HPDE6-E6E7 (cell line): ENCODE data around the gene RECQL5.
A peak's percentile ranks its signal among the peaks of the same experiment; 100 is the strongest.

Experiments used
- DNase-seq: peaks from one replicate; pipeline ENCODE4 v3.0.0; 2011; ENCODE audit warnings: missing footprints; ENCODE audit errors: extremely low spot score

Gene RECQL5

GRCh38 chr17:75688209-75688825 lies 21.4 kb upstream of the RECQL5 start:
- no peak for DNase-seq

GRCh38 chr17:75685499-75685898 lies 18.5 kb upstream of the RECQL5 start:
- DNase-seq: no peak

- peak; percentile 88 for DNase-seq
These were observed 18.0 kb upstream of the RECQL5 start for GRCh38 chr17:75684924-75685323.

- DNase-seq: no peak
These were observed 17.3 kb upstream of the RECQL5 start for GRCh38 chr17:75684249-75684648.

GRCh38 chr17:75683583-75683982 lies 16.6 kb upstream of the RECQL5 start:
- DNase-seq: peak; percentile 89

GRCh38 chr17:75681289-75681688 lies 14.3 kb upstream of the RECQL5 start:
- no peak for DNase-seq

GRCh38 chr17:75680431-75680830 lies 13.5 kb upstream of the RECQL5 start:
- no peak for DNase-seq

GRCh38 chr17:75679706-75680211 lies 12.8 kb upstream of the RECQL5 start:
- peak; percentile 61 for DNase-seq

- no peak for DNase-seq
These were observed 9.5 kb upstream of the RECQL5 start for GRCh38 chr17:75676461-75676860.

GRCh38 chr17:75673487-75673886 lies 6.5 kb upstream of the RECQL5 start:
- no peak for DNase-seq

GRCh38 chr17:75672011-75672410 lies 5.1 kb upstream of the RECQL5 start:
- no peak for DNase-seq

GRCh38 chr17:75670868-75671267 lies 3.9 kb upstream of the RECQL5 start:
- DNase-seq: no peak

- DNase-seq: no peak
These were observed 1.5 kb upstream of the RECQL5 start for GRCh38 chr17:75668489-75668888.

GRCh38 chr17:75667825-75668224 lies 871 bp upstream of the RECQL5 start:
- DNase-seq: no peak

GRCh38 chr17:75665981-75666380 lies 973 bp downstream of the RECQL5 start:
- no peak for DNase-seq

GRCh38 chr17:75664099-75664549 lies 2.8 kb downstream of the RECQL5 start:
- DNase-seq: no peak

GRCh38 chr17:75662511-75662910 lies 4.4 kb downstream of the RECQL5 start:
- no peak for DNase-seq

GRCh38 chr17:75661531-75661930 lies 5.4 kb downstream of the RECQL5 start:
- DNase-seq: no peak

GRCh38 chr17:75658237-75658636 lies 8.7 kb downstream of the RECQL5 start:
- DNase-seq: no peak

GRCh38 chr17:75654176-75654575 lies 12.8 kb downstream of the RECQL5 start:
- no peak for DNase-seq

- DNase-seq: no peak
These were observed 13.9 kb downstream of the RECQL5 start for GRCh38 chr17:75652934-75653549.

- no peak for DNase-seq
These were observed 14.6 kb downstream of the RECQL5 start for GRCh38 chr17:75652341-75652740.

- no peak for DNase-seq
These were observed 16.1 kb downstream of the RECQL5 start for GRCh38 chr17:75650874-75651273.

- DNase-seq: no peak
These were observed 17.3 kb downstream of the RECQL5 start for GRCh38 chr17:75649687-75650086.
